Osteoblast (primary cell): ENCODE data around the gene GALE. TPM values are rescaled to one million over a fixed set of nuclear protein-coding genes. Genes with fewer than 3 reads are reported as not detected.
A peak's percentile ranks its signal among the peaks of the same experiment; 100 is the strongest.

Experiments
- DNase-seq: peaks from one replicate; pipeline ENCODE4 v3.0.0; 2011; ENCODE audit warnings: low spot score, mixed read lengths; ENCODE audit not compliant: insufficient read length; ENCODE audit errors: missing footprints
- H2AFZ ChIP-seq: 2 replicates; pipeline ENCODE4 v1.6.0; 2011; ENCODE audit warnings: mild to moderate bottlenecking, low read length
- H3K27ac ChIP-seq: 2 replicates; pipeline ENCODE4 v1.5.1; 2011; ENCODE audit warnings: mild to moderate bottlenecking, low read depth, low read length, moderate library complexity
- H3K27me3 ChIP-seq: 2 replicates; pipeline ENCODE4 v1.6.0; 2012; ENCODE audit warnings: mild to moderate bottlenecking, control low read depth, inconsistent platforms, low read length, moderate library complexity; ENCODE audit not compliant: insufficient read depth
- H3K36me3 ChIP-seq: 2 replicates; pipeline ENCODE4 v1.5.1; 2011; ENCODE audit warnings: mild to moderate bottlenecking, low read length, control low read depth, moderate library complexity; ENCODE audit not compliant: insufficient read depth
- H3K4me1 ChIP-seq: 2 replicates; pipeline ENCODE4 v1.5.1; 2011; ENCODE audit warnings: mild to moderate bottlenecking, low read length, control low read depth, moderate library complexity; ENCODE audit not compliant: insufficient read depth
- H3K4me2 ChIP-seq: 2 replicates; pipeline ENCODE4 v1.6.0; 2011; ENCODE audit warnings: mild to moderate bottlenecking, low read length; ENCODE audit not compliant: insufficient read depth
- H3K4me3 ChIP-seq: fragments of 200-600 bp; sonication (generic); 3 replicates; pipeline ENCODE4 v1.5.1; 2012; ENCODE audit warnings: mild to moderate bottlenecking, low read length, inconsistent platforms; ENCODE audit not compliant: insufficient read depth
- H3K79me2 ChIP-seq: 2 replicates; pipeline ENCODE4 v1.6.0; 2012; ENCODE audit warnings: mild to moderate bottlenecking, low read length, control low read depth, inconsistent platforms; ENCODE audit not compliant: insufficient read depth
- H3K9me3 ChIP-seq: 2 replicates; pipeline ENCODE4 v1.5.1; 2011; ENCODE audit warnings: low read depth, low read length, control low read depth
- H4K20me1 ChIP-seq: 2 replicates; pipeline ENCODE4 v1.6.0; 2012; ENCODE audit warnings: mild to moderate bottlenecking, low read length, control low read depth; ENCODE audit not compliant: insufficient read depth
- total RNA-seq: library from RNA; depleted of rRNA; stranded (reverse); fragments of >200 nt; gene quantifications from 2 replicates; pipeline ENCODE4 v1.2.3, GENCODE V29; 2012
- TF ChIP-seq, protein P1 (sequence below): IDR thresholded peaks from 2 replicates; pipeline ENCODE4 v1.5.1; 2011; ENCODE audit warnings: mild to moderate bottlenecking, low read depth, low read length, moderate library complexity; ENCODE audit errors: extremely low read depth

Gene GALE
- total RNA-seq, 1 donor, result 13.4 TPM

DNA sequence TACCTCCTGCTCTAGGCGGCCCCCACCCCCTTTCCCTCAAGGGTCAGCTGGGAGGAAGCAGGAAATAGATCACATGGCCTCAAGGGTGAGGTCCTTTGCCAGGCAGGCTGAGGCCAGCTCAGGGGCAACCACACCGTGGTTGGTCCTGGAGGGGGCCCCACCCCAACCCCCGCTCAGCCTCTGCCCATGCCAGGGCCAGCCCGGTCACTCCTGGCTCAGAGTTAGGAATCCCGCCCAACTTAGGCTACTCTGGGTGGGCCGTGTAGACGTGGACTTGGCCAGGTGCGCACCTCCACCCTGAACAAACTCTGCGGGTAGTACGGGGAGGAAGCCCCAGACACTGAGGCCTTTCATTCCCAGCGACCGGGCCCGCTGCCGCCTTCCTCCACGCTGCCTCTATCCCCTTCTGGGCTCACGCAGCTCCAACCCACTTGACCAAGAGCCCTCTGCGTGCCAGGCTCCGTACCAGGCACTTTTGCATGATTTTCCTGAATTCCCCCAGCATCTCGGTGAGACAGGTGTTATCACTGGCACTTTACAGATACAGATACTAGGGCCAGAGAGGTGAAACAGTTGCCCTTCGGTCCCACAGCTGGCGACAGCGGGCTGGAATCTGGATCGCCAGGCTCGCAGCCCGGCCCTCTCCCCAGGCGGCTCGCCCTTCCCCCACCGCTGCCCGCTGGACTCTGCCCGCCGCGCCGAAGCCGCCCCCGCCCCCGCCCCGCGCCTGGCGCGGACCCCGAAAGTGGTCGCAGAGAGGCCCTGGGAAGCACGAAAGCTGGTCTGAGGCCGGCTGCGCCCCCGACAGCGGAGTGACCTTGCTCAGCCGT, 769 bp downstream of the GALE start:
- H3K4me2 ChIP-seq, result peak overlapping the region; percentile 97
- H4K20me1 ChIP-seq, result no peaks in the 10 kb centered on the region
- peak overlapping the region; percentile 49 for H2AFZ ChIP-seq
- TF ChIP-seq, protein P1, sequence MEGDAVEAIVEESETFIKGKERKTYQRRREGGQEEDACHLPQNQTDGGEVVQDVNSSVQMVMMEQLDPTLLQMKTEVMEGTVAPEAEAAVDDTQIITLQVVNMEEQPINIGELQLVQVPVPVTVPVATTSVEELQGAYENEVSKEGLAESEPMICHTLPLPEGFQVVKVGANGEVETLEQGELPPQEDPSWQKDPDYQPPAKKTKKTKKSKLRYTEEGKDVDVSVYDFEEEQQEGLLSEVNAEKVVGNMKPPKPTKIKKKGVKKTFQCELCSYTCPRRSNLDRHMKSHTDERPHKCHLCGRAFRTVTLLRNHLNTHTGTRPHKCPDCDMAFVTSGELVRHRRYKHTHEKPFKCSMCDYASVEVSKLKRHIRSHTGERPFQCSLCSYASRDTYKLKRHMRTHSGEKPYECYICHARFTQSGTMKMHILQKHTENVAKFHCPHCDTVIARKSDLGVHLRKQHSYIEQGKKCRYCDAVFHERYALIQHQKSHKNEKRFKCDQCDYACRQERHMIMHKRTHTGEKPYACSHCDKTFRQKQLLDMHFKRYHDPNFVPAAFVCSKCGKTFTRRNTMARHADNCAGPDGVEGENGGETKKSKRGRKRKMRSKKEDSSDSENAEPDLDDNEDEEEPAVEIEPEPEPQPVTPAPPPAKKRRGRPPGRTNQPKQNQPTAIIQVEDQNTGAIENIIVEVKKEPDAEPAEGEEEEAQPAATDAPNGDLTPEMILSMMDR, result no peak
- no peaks in the 10 kb centered on the region for H3K27me3 ChIP-seq
- no peaks in the 10 kb centered on the region for H3K79me2 ChIP-seq
- peak overlapping the region; percentile 52 for H3K27ac ChIP-seq
- peaks cover 37% of the 10 kb centered on the region for H3K36me3 ChIP-seq
- H3K9me3 ChIP-seq, result no peaks in the 10 kb centered on the region
- peaks cover 16% of the 10 kb centered on the region for H3K4me1 ChIP-seq
- peak overlapping the region; percentile 92 for H3K4me3 ChIP-seq
- DNase-seq, result peak; percentile 98

DNA sequence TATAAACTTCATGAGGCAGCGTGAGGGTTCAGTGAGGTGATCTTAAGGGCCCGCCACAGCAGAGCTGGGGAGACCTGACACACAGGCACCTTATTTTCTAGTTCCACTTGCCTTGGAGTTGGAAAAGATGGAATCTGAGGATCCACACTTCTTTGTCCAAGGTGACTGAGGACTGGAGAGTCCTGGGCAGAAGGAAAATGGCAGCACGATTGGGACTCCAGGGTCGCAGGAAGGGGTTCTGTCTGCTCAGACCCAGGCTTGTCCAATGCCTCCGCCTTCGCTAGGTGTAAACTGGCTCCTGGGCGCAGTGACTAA, 1.3 kb downstream of the GALE start:
- Histone ChIP-seq H3K36me3 (peaks cover 37% of the 10 kb centered on the region), H3K4me3 (peak overlapping the region; percentile 92), H4K20me1 (no peaks in the 10 kb centered on the region), H2AFZ (peak overlapping the region; percentile 49), H3K27ac (peak overlapping the region; percentile 52), H3K4me1 (peaks cover 16% of the 10 kb centered on the region), H3K27me3 (no peaks in the 10 kb centered on the region), H3K79me2 (no peaks in the 10 kb centered on the region), H3K9me3 (no peaks in the 10 kb centered on the region), H3K4me2 (peak overlapping the region; percentile 97)
- TF ChIP-seq, protein P1, result no peak
- no peak for DNase-seq

DNA sequence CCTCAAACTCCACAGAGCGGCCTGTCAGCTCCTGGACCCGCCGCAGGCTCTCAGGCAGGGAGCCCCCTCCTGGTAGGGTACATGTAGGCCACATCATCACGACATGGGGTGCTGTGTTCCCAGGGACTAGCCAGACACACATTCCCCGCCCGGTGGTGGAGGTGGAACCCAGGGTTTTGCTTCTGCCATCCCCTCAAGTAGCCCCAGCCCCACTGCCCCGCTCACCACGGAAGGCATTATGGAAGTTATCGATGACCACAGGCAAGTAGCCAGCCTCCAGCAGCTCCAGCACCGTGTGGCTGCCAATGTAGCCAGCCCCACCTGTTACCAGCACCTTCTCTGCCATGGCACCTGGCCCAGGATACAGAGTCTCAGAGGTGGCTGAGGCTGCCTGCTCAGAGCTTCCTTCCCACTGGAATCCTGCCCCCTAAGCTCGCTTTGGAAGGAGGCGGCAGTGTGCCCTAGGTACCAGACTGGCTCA, 1.9 kb downstream of the GALE start:
- H3K9me3 ChIP-seq, result no peaks in the 10 kb centered on the region
- peaks cover 16% of the 10 kb centered on the region for H3K4me1 ChIP-seq
- TF ChIP-seq, protein P1, result no peak
- no peak overlapping the region for H3K4me3 ChIP-seq
- peak overlapping the region; percentile 52 for H3K27ac ChIP-seq
- peaks cover 34% of the 10 kb centered on the region for H3K36me3 ChIP-seq
- no peaks in the 10 kb centered on the region for H4K20me1 ChIP-seq
- H3K27me3 ChIP-seq, result no peaks in the 10 kb centered on the region
- H2AFZ ChIP-seq, result no peak overlapping the region
- peaks cover 1% of the 10 kb centered on the region for H3K79me2 ChIP-seq
- peak overlapping the region; percentile 97 for H3K4me2 ChIP-seq
- peak; percentile 91 for DNase-seq
